GM12878 (cell line): ENCODE measurements around the gene ERCC3. TPM values are rescaled to one million over a fixed set of nuclear protein-coding genes. Genes with fewer than 3 reads are reported as not detected.
A peak's percentile ranks its signal among the peaks of the same experiment; 100 is the strongest.

Source experiments
- ATAC-seq: fragments of 200-7000 bp; cut with Tn5 transposase; 3 replicates; pipeline ENCODE4 v1.9.1; 2020; ENCODE audit warnings: mild to moderate bottlenecking, moderate library complexity
- Bru-seq: library from RNA; stranded (reverse); fragments of 400-500 nt; gene quantifications from one replicate; lab custom pipeline; 2021; lab: Mats Ljungman, UMichigan
- BruChase-seq, 2 experiments: library from RNA; stranded (reverse); fragments of 400-500 nt; gene quantifications; one replicate each; lab custom pipeline; 2021; lab: Mats Ljungman, UMichigan
- BruUV-seq: library from RNA; stranded (reverse); fragments of 400-500 nt; replicated peaks from 2 replicates; lab custom pipeline; 2021; lab: Mats Ljungman, UMichigan
- CTCF ChIA-PET: fragments of 300-600 bp; sonication (Branson Sonifier 250); formaldehyde crosslinking; extraction: SDS; loops from one replicate; lab custom pipeline; 2021; ENCODE audit warnings: inconsistent platforms; lab: Yijun Ruan, JAX
- POLR2A ChIA-PET: fragments of 350-600 bp; formaldehyde crosslinking; extraction: SDS; loops from one replicate; lab custom pipeline; 2021; ENCODE audit warnings: inconsistent platforms; lab: Charles Lee
- RAD21 ChIA-PET: fragments of 300-600 bp; sonication (Branson Sonifier 250); formaldehyde crosslinking; loops from one replicate; lab custom pipeline; 2023; ENCODE audit warnings: antibody characterized with exemption; ENCODE audit not compliant: unreplicated experiment; lab: Charles Lee
- SMC1A ChIA-PET: fragments of 300-600 bp; sonication (Branson Sonifier 250); formaldehyde crosslinking; loops from one replicate; lab custom pipeline; 2023; ENCODE audit not compliant: unreplicated experiment, uncharacterized antibody; lab: Charles Lee
- DNase-seq: peaks from one replicate; pipeline ENCODE4 v3.0.0-alpha.2; 2011; ENCODE audit warnings: low read depth, low spot score
- FAIRE-seq: peaks from 3 replicates; lab custom pipeline; 2011; peaks lifted over from hg19 to GRCh38; lab: Jason Lieb, UNC
- H2AFZ ChIP-seq: 2 replicates; pipeline ENCODE4 v1.6.0; 2011; ENCODE audit warnings: low read depth, low read length, control low read depth; ENCODE audit not compliant: control insufficient read depth
- H3K27ac ChIP-seq: 2 replicates; pipeline ENCODE4 v1.5.1; 2011; ENCODE audit warnings: control low read depth; ENCODE audit not compliant: control insufficient read depth, insufficient read depth
- H3K27me3 ChIP-seq, 2 experiments: replicated peaks in 1 of 2; 2 replicates each; pipeline versions ENCODE4 v1.6.0 to v1.6.1; 2011; ENCODE audit warnings: low read length in 1 of 2; ENCODE audit not compliant: control insufficient read depth in 2 of 2, insufficient read depth in 2 of 2
- H3K36me3 ChIP-seq, 2 experiments: 2 replicates each; pipeline ENCODE4 v1.5.1; 2011; ENCODE audit warnings: low read length in 1 of 2; ENCODE audit not compliant: control insufficient read depth in 2 of 2, insufficient read depth in 2 of 2
- H3K4me1 ChIP-seq: 2 replicates; pipeline ENCODE4 v1.6.1; 2011; ENCODE audit warnings: mild to moderate bottlenecking, low read length, moderate library complexity, mixed read lengths; ENCODE audit not compliant: control insufficient read depth, insufficient read depth
- H3K4me2 ChIP-seq: 2 replicates; pipeline ENCODE4 v1.6.0; 2011; ENCODE audit warnings: control low read depth; ENCODE audit not compliant: control insufficient read depth, insufficient read depth
- H3K4me3 ChIP-seq: fragments of 200-600 bp; sonication (generic); 2 replicates; pipeline ENCODE4 v1.5.1; 2016
- H3K79me2 ChIP-seq: 2 replicates; pipeline ENCODE4 v1.6.0; 2011; ENCODE audit warnings: low read length; ENCODE audit not compliant: control insufficient read depth, insufficient read depth
- H3K9ac ChIP-seq: 2 replicates; pipeline ENCODE4 v1.8.0; 2011; ENCODE audit warnings: low read length, control low read depth, mixed read lengths; ENCODE audit not compliant: control insufficient read depth, insufficient read depth
- H3K9me3 ChIP-seq: replicated peaks from 3 replicates; pipeline ENCODE4 v1.5.1; 2011; ENCODE audit warnings: mild to moderate bottlenecking, low read length; ENCODE audit not compliant: control insufficient read depth, insufficient read depth
- H4K20me1 ChIP-seq: 2 replicates; pipeline ENCODE4 v1.6.0; 2011; ENCODE audit not compliant: control insufficient read depth, insufficient read depth
- BACH1 ChIP-seq: fragments of 450-650 bp; IDR thresholded peaks from 2 replicates; pipeline ENCODE4 v1.6.1; 2017; ENCODE audit warnings: mild to moderate bottlenecking, borderline replicate concordance
- CREB1 ChIP-seq: IDR thresholded peaks from 2 replicates; pipeline ENCODE4 v1.6.1; 2012; ENCODE audit warnings: low read depth, mild to moderate bottlenecking, inconsistent platforms
- ETV6 ChIP-seq, 2 experiments: fragments of 450-650 bp in 1 of 2; IDR thresholded peaks in 1 of 2; conservative IDR thresholded peaks in 1 of 2; 2 replicates each; pipeline ENCODE4 v1.6.1; 2014; ENCODE audit warnings: antibody characterized with exemption in 1 of 2, borderline replicate concordance in 1 of 2, low read depth in 1 of 2, mild to moderate bottlenecking in 1 of 2, moderate library complexity in 1 of 2
- GABPA ChIP-seq: IDR thresholded peaks from 2 replicates; pipeline ENCODE4 v1.6.1; 2014; ENCODE audit warnings: antibody characterized with exemption, low read depth, mild to moderate bottlenecking, inconsistent platforms
- HDGF ChIP-seq: fragments of 450-650 bp; IDR thresholded peaks from 2 replicates; pipeline ENCODE4 v1.6.1; 2016; ENCODE audit warnings: antibody characterized with exemption
- KAT2A ChIP-seq: conservative IDR thresholded peaks from 2 replicates; pipeline ENCODE4 v1.6.1; 2011; ENCODE audit warnings: low read depth, low read length; ENCODE audit not compliant: control insufficient read depth
- LARP7 ChIP-seq: fragments of 450-650 bp; IDR thresholded peaks from 2 replicates; pipeline ENCODE4 v1.6.1; 2017; ENCODE audit warnings: mild to moderate bottlenecking
- SMC3 ChIP-seq: IDR thresholded peaks from 2 replicates; pipeline ENCODE4 v1.6.1; 2011; ENCODE audit warnings: low read length, improper control_type of control experiment, borderline replicate concordance
- SP1 ChIP-seq: IDR thresholded peaks from one replicate; pipeline ENCODE4 v1.6.1; 2011; ENCODE audit warnings: low read depth, low read length
- WGBS: methylation state at CpG from one replicate; pipeline ENCODE4 v1.1.6; 2016; ENCODE audit warnings: low lambda C conversion rate; ENCODE audit not compliant: insufficient replicate concordance, insufficient coverage; ENCODE audit errors: missing lambda C conversion rate; 5-methylcytosine and 5-hydroxymethylcytosine counted together
- in situ Hi-C: fragments of 300-500 bp; cut with MboI; formaldehyde crosslinking; loops from 9 replicates; pipeline ENCODE4 v1.14.3; 2018; ENCODE audit warnings: mixed read lengths
- intact Hi-C: fragments of 100-400 bp; cut with micrococcal nuclease; formaldehyde crosslinking; loops from one replicate; pipeline ENCODE4 v1.14.2; 2022; ENCODE audit not compliant: unreplicated experiment
- long read RNA-seq, 2 experiments: library from polyadenylated mRNA; unstranded; transcript quantifications; one replicate each; pipeline ENCODE4 v2.0.0, GENCODE V29; 2019 to 2020
- polyA minus RNA-seq, 3 experiments: library from RNA; depleted of rRNA, polyadenylated mRNA; stranded (reverse); fragments of >200 nt; gene quantifications; 2 replicates each; pipeline ENCODE4 v1.2.3, GENCODE V29; 2011
- polyA plus RNA-seq, 11 experiments: library from polyadenylated mRNA; depleted of rRNA in 4 of 11; unstranded in 6 of 11; stranded (reverse) in 5 of 11; fragments of >200 nt; fragmentation: Nextera tagmentation in 4 of 11; fragmentation: Illumina TruSeq in 1 of 11; extraction: Ambion mirVana in 4 of 11; extraction: Trizol in 1 of 11; gene quantifications; 1 replicate in 1 of 11; 2 replicates in 10 of 11; pipeline versions ENCODE4 v1.2.1 to v1.2.3, GENCODE V29; 2011 to 2016; ENCODE audit warnings: inconsistent platforms in 2 of 11, missing spikeins in 2 of 11, low read depth in 1 of 11
- total RNA-seq, 4 experiments: library from RNA; depleted of rRNA in 3 of 4; stranded (reverse); fragments of >200 nt in 3 of 4; fragmentation: Illumina TruSeq in 1 of 4; extraction: Trizol in 1 of 4; gene quantifications; 2 replicates each; pipeline versions ENCODE4 v1.2.1 to v1.2.3, GENCODE V29; 2013 to 2021
- TF ChIP-seq, protein P1 (sequence below): IDR thresholded peaks from 2 replicates; pipeline ENCODE4 v1.6.1; 2011; ENCODE audit warnings: low read depth, low read length, improper control_type of control experiment, borderline replicate concordance
- TF ChIP-seq, protein P2 (sequence below): fragments of 450-650 bp; IDR thresholded peaks from 2 replicates; pipeline ENCODE4 v1.6.1; 2016; ENCODE audit warnings: mild to moderate bottlenecking
- TF ChIP-seq, protein P3 (sequence below): fragments of 450-650 bp; IDR thresholded peaks from 2 replicates; pipeline ENCODE4 v1.6.1; 2018; ENCODE audit warnings: mild to moderate bottlenecking, low read depth, moderate library complexity; ENCODE audit not compliant: partially characterized antibody

The ERCC3 gene
- total RNA-seq (2013; cell fraction: nucleolus; rRNA removed) = 157 and 163 TPM in 2 replicates
- total RNA-seq (2014; rRNA removed) (27.4 and 28.6 TPM in 2 replicates), total RNA-seq (2014; rRNA removed; fragmentation: Illumina TruSeq; extraction: Trizol) (41.2 and 41.9 TPM in 2 replicates), total RNA-seq (2021) (40.4 TPM in 2 replicates), polyA plus RNA-seq (2011; rRNA removed) (60.8 and 64.8 TPM in 2 replicates), polyA plus RNA-seq (2014; fragmentation: Illumina TruSeq; extraction: Trizol) (53.9 and 61.6 TPM in 2 replicates), polyA plus RNA-seq (2014; fragmentation: Nextera tagmentation; extraction: Ambion mirVana) (10 to 100 TPM; 17.1 to 23.9 TPM), polyA plus RNA-seq (2014; rRNA removed) (43.5 and 43.6 TPM in 2 replicates), polyA plus RNA-seq (2016; fragmentation: Nextera tagmentation; extraction: Ambion mirVana) (10 to 100 TPM; 52.5 to 54.8 TPM), polyA minus RNA-seq (2011; rRNA and poly(A)+ RNA removed) (73.1 and 82.0 TPM in 2 replicates), Bru-seq, nascent RNA (percentile 86 among the genes with signal in this experiment), BruChase-seq, experiment 1, labeled RNA remaining after a 6-hour chase (percentile 85 among the genes with signal in this experiment), BruChase-seq, experiment 2, labeled RNA remaining after a 2-hour chase (percentile 85 among the genes with signal in this experiment)
- polyA plus RNA-seq (2011; ENCODE audit: low read depth) = 33.1 TPM
- 57.4 and 65.1 TPM in 2 replicates for polyA plus RNA-seq (2011; cell fraction: cytosol; rRNA removed)
- 242 and 260 TPM in 2 replicates for polyA plus RNA-seq (2011; cell fraction: nucleus; rRNA removed)
- polyA plus RNA-seq (2012) = 32.9 and 34.5 TPM in 2 replicates
- polyA minus RNA-seq (2011; cell fraction: cytosol; rRNA and poly(A)+ RNA removed) = 14.6 and 18.3 TPM in 2 replicates
- 82.5 and 106 TPM in 2 replicates for polyA minus RNA-seq (2011; cell fraction: nucleus; rRNA and poly(A)+ RNA removed)
- long read RNA-seq, experiment 1, transcript ERCC3-201 (15 exons, 2,750 nt) = major isoform, 39 of 56 reads
- long read RNA-seq, experiment 1, partial matches to known transcripts = 2 of 56 reads
- long read RNA-seq, experiment 1, other reads (novel, unspliced or antisense) = 15 of 56 reads
- long read RNA-seq, experiment 2, transcript ERCC3-201 (15 exons, 2,750 nt) = major isoform, 183 of 279 reads
- long read RNA-seq, experiment 2, partial matches to known transcripts = 42 of 279 reads
- long read RNA-seq, experiment 2, other reads (novel, unspliced or antisense) = 49 of 279 reads

DNA sequence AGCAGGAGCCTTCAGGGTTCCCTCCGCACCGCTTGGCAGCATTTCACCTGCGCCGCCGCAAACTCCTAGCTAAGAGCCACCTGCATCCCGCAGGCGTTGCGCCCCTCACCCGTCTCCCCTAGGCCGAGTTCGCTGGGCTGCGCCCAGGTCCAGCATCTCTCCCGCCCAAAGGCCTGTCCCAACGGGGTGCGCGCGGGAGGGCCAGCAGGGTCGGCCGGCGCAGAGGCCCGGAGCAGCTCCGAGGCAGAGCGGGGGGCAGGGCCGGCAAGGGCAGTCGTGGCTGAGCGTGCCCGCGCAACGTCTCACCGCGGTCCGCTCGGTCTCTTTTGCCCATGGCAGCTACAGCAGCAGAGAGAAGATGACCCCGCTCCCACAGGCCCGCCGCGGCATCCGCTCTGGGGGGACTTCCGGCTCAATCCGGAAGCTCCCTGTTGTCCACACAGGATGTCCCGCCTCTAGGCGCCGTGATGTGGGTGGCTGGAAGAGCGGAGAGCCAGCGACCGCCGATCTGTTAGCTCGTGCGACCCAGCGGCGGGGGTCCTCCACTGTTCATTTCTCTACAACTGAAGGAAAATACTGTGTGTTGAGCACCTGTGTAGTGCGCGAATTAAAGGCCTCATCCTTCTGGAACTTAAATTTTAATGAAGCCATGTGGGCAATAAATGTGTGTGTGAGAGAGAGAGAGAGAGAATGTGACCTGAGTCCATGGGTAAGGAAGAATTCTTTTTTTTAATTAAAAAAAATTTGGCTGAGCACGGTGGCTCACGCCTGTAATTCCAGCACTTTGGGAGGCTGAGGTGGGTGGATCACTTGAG lies at the start of gene ERCC3:
TSS of gene ERCC3 (minus strand) at position 397 of the 815 bp plus-strand sequence. CDS start at position 334, 63 bp downstream.
- ChIA-PET CTCF (interaction anchor here (0.6 to 1.5 kb wide), 7 partner anchors 13 to 588 kb away, joined by 3 to 5 read pairs (median 4); no protein-coding TSS in a partner anchor), POLR2A (interaction anchor here (0.5 to 3.1 kb wide), 7 partner anchors 8 to 616 kb away, joined by 3 to 11 read pairs (median 4); no protein-coding TSS in a partner anchor), SMC1A (interaction anchor here (0.8 to 2.5 kb wide), 5 partner anchors 12 to 185 kb away, joined by 3 to 13 read pairs (median 3); no protein-coding TSS in a partner anchor), RAD21 (interaction anchor here (0.7 to 2.3 kb wide), 8 partner anchors 13 to 226 kb away, joined by 3 to 5 read pairs (median 4); no protein-coding TSS in a partner anchor)
- Histone ChIP-seq H3K4me1 (no peaks in the 10 kb centered on the region), H3K27me3 (no peaks in the 10 kb centered on the region), H3K9me3 (no peaks in the 10 kb centered on the region), H3K27ac (peak within 1 kb of the TSS; percentile 83), H3K4me3 (peak within 1 kb of the TSS; percentile 100), H3K36me3 (peaks cover 13 to 18% of the 10 kb centered on the region in 2 experiments), H3K79me2 (peaks cover 19% of the 10 kb centered on the region), H2AFZ (peak within 1 kb of the TSS; percentile 81), H3K9ac (peak within 1 kb of the TSS; percentile 91), H4K20me1 (no peaks in the 10 kb centered on the region), H3K4me2 (peak within 1 kb of the TSS; percentile 75)
- WGBS = under 1% methylated on average over 55 of the region's 55 CpGs
- ATAC-seq (peak; percentile 98), DNase-seq (peak; percentile 30), FAIRE-seq (peak; percentile 13)
- no TSS peak for BruUV-seq
- intact Hi-C loops (loop anchor here (10.0 kb wide), 1 partner anchor 209 kb away; no protein-coding TSS in a partner anchor), in situ Hi-C loops (no loop called here)
- no peak for TF ChIP-seq KAT2A
- peak; percentile 79; the same call in 1 of the 2 replicates for TF ChIP-seq LARP7
- TF ChIP-seq GABPA = peak; percentile 96
- TF ChIP-seq, protein P1, sequence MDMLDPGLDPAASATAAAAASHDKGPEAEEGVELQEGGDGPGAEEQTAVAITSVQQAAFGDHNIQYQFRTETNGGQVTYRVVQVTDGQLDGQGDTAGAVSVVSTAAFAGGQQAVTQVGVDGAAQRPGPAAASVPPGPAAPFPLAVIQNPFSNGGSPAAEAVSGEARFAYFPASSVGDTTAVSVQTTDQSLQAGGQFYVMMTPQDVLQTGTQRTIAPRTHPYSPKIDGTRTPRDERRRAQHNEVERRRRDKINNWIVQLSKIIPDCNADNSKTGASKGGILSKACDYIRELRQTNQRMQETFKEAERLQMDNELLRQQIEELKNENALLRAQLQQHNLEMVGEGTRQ = no peak
- TF ChIP-seq, protein P2, sequence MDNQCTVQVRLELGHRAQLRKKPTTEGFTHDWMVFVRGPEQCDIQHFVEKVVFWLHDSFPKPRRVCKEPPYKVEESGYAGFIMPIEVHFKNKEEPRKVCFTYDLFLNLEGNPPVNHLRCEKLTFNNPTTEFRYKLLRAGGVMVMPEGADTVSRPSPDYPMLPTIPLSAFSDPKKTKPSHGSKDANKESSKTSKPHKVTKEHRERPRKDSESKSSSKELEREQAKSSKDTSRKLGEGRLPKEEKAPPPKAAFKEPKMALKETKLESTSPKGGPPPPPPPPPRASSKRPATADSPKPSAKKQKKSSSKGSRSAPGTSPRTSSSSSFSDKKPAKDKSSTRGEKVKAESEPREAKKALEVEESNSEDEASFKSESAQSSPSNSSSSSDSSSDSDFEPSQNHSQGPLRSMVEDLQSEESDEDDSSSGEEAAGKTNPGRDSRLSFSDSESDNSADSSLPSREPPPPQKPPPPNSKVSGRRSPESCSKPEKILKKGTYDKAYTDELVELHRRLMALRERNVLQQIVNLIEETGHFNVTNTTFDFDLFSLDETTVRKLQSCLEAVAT = peak; percentile 61; the same call in 1 of the 2 replicates
- peak; percentile 80 for TF ChIP-seq BACH1
- no peak for TF ChIP-seq ETV6 (conservative IDR thresholded peaks at IDR 0.05 in 1 of 2, IDR thresholded peaks at IDR 0.05 in 1 of 2; ENCODE audit: borderline replicate concordance in 1 of 2, low read depth in 1 of 2)
- TF ChIP-seq, protein P3, sequence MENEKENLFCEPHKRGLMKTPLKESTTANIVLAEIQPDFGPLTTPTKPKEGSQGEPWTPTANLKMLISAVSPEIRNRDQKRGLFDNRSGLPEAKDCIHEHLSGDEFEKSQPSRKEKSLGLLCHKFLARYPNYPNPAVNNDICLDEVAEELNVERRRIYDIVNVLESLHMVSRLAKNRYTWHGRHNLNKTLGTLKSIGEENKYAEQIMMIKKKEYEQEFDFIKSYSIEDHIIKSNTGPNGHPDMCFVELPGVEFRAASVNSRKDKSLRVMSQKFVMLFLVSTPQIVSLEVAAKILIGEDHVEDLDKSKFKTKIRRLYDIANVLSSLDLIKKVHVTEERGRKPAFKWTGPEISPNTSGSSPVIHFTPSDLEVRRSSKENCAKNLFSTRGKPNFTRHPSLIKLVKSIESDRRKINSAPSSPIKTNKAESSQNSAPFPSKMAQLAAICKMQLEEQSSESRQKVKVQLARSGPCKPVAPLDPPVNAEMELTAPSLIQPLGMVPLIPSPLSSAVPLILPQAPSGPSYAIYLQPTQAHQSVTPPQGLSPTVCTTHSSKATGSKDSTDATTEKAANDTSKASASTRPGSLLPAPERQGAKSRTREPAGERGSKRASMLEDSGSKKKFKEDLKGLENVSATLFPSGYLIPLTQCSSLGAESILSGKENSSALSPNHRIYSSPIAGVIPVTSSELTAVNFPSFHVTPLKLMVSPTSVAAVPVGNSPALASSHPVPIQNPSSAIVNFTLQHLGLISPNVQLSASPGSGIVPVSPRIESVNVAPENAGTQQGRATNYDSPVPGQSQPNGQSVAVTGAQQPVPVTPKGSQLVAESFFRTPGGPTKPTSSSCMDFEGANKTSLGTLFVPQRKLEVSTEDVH = peak; percentile 41
- peak; percentile 63; the same call in 1 of the 2 replicates for TF ChIP-seq CREB1
- no peak for TF ChIP-seq HDGF
- no peak for TF ChIP-seq SP1
- no peak for TF ChIP-seq SMC3
